ENCODE data around the gene NDUFB3.

NDUFB3 gene

DNA sequence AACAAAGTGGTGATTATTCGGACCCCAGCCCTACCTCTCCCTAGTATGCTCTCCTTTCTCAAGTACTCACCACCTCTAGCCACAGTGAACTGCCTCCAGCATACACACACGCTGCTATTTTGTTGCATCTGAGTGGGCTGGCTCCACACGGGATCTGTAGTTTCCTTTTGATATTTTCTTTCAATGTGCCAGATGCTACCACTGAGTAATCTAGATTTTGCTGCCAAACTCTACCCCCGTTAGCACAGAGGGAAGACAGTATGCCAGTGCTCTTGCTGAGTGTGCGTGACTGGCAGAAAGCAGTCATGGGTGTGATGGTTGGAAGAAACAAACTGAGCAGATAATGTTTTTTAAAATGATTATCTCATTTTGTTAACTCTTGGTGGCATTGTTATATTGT lies 55.8 kb downstream of the NDUFB3 start:
- in situ Hi-C loops (cut with HindIII; ENCODE audit: low sequenced_read_pairs) = no loop called here

DNA sequence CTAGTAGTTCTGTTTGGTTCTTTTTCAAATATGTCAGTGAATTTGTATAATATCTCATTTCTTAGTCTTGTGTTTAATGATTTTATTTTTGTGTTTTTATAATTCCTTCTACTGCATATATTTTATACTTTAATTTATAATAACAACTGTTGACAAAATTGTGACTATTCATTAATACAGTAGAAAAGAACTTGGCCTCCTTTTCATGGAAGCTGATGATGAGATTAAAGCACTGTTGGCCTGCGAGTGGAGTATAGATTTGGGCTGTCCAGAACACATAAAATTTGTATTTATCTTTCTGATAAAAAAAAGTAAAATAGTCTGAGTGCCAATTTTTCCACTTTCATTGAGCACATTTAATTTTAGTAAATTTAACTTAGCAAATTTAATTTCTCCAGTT lies 56.2 kb downstream of the NDUFB3 start:
- in situ Hi-C loops (cut with HindIII; ENCODE audit: low sequenced_read_pairs) = no loop called here

DNA sequence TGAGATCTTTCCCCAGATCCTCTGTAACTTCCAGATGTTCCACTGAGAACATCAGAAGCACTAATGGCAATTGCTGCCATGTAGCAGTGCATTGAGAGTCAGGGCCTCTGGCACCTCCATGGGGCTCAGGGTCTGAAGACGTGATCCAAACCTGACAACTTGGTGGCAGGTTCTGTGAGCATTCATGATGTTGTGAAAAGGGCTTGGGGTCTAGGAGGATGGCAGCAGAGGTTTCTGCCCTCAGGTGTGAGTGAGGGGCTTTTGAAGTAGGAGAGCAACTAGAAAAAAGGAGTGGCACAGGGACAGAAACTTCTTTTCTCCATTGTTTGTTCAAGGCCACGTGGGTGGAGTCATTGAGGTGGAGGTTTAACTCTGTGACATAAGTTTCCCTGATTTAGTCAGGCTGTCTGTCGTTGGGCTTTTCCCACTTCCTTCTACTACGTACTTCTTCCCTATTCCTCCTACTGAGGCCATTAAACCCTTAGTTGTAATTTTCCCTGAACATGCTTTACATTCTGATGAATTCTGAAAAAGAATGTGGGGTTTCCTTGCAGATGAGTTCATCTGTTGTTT lies 57.2 kb downstream of the NDUFB3 start:
- in situ Hi-C loops (cut with HindIII; ENCODE audit: low sequenced_read_pairs) = no loop called here

DNA sequence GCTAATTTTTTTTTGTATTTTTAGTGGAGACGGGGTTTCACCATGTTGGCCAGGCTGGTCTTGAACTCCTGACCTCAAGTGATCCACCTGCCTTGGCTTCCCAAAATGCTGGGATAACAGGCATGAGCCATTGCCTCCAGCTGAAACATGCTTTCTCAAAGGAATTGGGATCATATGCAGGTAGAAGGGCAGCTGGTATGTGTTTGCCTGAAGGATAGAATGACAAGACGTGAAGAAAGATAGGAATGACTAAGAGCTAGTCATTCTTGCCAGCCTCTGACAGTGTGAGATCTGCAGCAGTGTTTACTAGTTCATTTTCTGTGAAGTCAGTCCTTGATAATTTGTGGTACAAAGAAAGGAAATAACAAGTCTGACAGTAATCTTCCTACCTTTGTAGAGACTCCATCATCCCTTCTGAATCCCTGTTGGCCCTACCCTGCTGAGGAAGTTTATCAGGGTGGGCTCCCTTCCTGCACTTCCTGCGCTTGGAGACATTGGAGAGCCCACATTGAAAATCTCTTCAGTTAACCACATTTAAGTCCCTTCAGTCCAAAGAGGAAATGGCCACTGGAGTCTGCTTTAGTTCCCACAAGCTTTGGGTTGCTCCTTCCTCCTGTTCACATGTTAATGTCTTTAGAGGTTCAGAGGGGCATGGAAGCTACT lies 58.9 kb downstream of the NDUFB3 start:
- in situ Hi-C loops (cut with HindIII; ENCODE audit: low sequenced_read_pairs) = no loop called here

GRCh38 chr2:201132518-201132917 lies 60.7 kb downstream of the NDUFB3 start:
- in situ Hi-C loops (cut with HindIII; ENCODE audit: low sequenced_read_pairs) = no loop called here

Data from endothelial cell of hepatic sinusoid (primary cell).